K562 (cell line): Measurements from ENCODE around the gene TTC28. TPM values are rescaled to one million over a fixed set of nuclear protein-coding genes. Genes with fewer than 3 reads are reported as not detected.

ENCODE experiments used
- ATAC-seq: fragments of 200-7000 bp; cut with Tn5 transposase; 3 replicates; pipeline ENCODE4 v1.9.1; 2020; ENCODE audit warnings: moderate library complexity
- BruUV-seq: library from RNA; stranded (reverse); fragments of 400-500 nt; replicated peaks from 2 replicates; lab custom pipeline; 2021; lab: Mats Ljungman, UMichigan
- CTCF ChIA-PET: fragments of 300-600 bp; formaldehyde crosslinking; extraction: SDS; loops from one replicate; lab custom pipeline; 2021; ENCODE audit warnings: low intra/inter-chr PET ratio; lab: Yijun Ruan, JAX
- POLR2A ChIA-PET: fragments of 300-600, 350-650 bp; sonication (Branson Sonifier 250); formaldehyde crosslinking; extraction: SDS; loops from one replicate; lab custom pipeline; 2021; ENCODE audit warnings: antibody characterized with exemption, inconsistent platforms; lab: Yijun Ruan, JAX
- DNase-seq, 4 experiments: peaks; one replicate each; pipeline versions ENCODE4 v3.0.0 to v3.0.0-alpha.2; 2011 to 2018; ENCODE audit warnings: low spot score in 3 of 4, mixed read lengths in 3 of 4; ENCODE audit errors: extremely low read depth in 1 of 4
- FAIRE-seq: peaks from 2 replicates; lab custom pipeline; 2011; peaks lifted over from hg19 to GRCh38; lab: Jason Lieb, UNC
- H2AFZ ChIP-seq: 2 replicates; pipeline ENCODE4 v1.6.0; 2011; ENCODE audit warnings: low read depth, low read length, control low read depth, inconsistent platforms
- H3K27ac ChIP-seq: fragments of 200-600 bp; 3 replicates; pipeline ENCODE4 v1.8.0; 2011; ENCODE audit warnings: low read depth, mild to moderate bottlenecking, control low read depth, inconsistent platforms, low read length, moderate library complexity, mixed read lengths; ENCODE audit errors: extremely low read depth
- H3K27me3 ChIP-seq, 2 experiments: fragments of 300-600 bp in 1 of 2; 2 replicates in 1 of 2; 3 replicates in 1 of 2; pipeline versions ENCODE4 v1.6.0 to v1.8.0; 2011; ENCODE audit warnings: inconsistent platforms in 2 of 2, low read length in 2 of 2, mild to moderate bottlenecking in 1 of 2, mixed read lengths in 1 of 2, moderate library complexity in 1 of 2; ENCODE audit not compliant: control insufficient read depth in 2 of 2, insufficient read depth in 2 of 2
- H3K36me3 ChIP-seq: fragments of 300-600 bp; 3 replicates; pipeline ENCODE4 v1.8.0; 2011; ENCODE audit warnings: mild to moderate bottlenecking, low read length, inconsistent platforms; ENCODE audit not compliant: control insufficient read depth, insufficient read depth
- H3K4me1 ChIP-seq, 2 experiments: fragments of 200-600 bp in 1 of 2; replicated peaks in 1 of 2; 2 replicates in 1 of 2; 3 replicates in 1 of 2; pipeline versions ENCODE4 v1.5.1 to v1.8.0; 2011; ENCODE audit warnings: inconsistent platforms in 2 of 2, low read length in 2 of 2, mild to moderate bottlenecking in 1 of 2, mixed read lengths in 1 of 2, moderate library complexity in 1 of 2; ENCODE audit not compliant: control insufficient read depth in 2 of 2, insufficient read depth in 2 of 2
- H3K4me2 ChIP-seq: 2 replicates; pipeline ENCODE4 v1.6.1; 2011; ENCODE audit warnings: low read length, control low read depth, inconsistent platforms, mixed read lengths; ENCODE audit not compliant: insufficient read depth
- H3K4me3 ChIP-seq: fragments of 200-600 bp; sonication (generic), shearing (Covaris generic); 2 replicates; pipeline ENCODE4 v1.5.1; 2016; ENCODE audit warnings: control low read depth, inconsistent platforms
- H3K79me2 ChIP-seq: fragments of 200-600 bp; 3 replicates; pipeline ENCODE4 v1.8.0; 2011; ENCODE audit warnings: low read length, inconsistent platforms; ENCODE audit not compliant: control insufficient read depth, insufficient read depth
- H3K9ac ChIP-seq, 2 experiments: 2 replicates each; pipeline versions ENCODE4 v1.6.0 to v1.6.1; 2011; ENCODE audit warnings: low read depth in 2 of 2, low read length in 2 of 2, control low read depth in 1 of 2, inconsistent platforms in 1 of 2, mild to moderate bottlenecking in 1 of 2, mixed read lengths in 1 of 2; ENCODE audit not compliant: insufficient read depth in 1 of 2
- H3K9me1 ChIP-seq: one replicate; pipeline ENCODE4 v1.6.0; 2011; ENCODE audit warnings: inconsistent platforms, mild to moderate bottlenecking, low read length, moderate library complexity; ENCODE audit not compliant: control insufficient read depth, insufficient read depth
- H3K9me3 ChIP-seq: replicated peaks from 2 replicates; pipeline ENCODE4 v1.5.1; 2011; ENCODE audit warnings: low read depth, low read length, inconsistent platforms; ENCODE audit not compliant: control insufficient read depth, insufficient read depth
- H4K20me1 ChIP-seq: replicated peaks from 2 replicates; pipeline ENCODE4 v1.6.1; 2011; ENCODE audit warnings: low read length, inconsistent platforms, mixed read lengths; ENCODE audit not compliant: control insufficient read depth, insufficient read depth
- BCOR ChIP-seq: fragments of 450-650 bp; IDR thresholded peaks from 2 replicates; pipeline ENCODE4 v1.6.1; 2016
- BRF1 ChIP-seq: IDR thresholded peaks from 3 replicates; pipeline ENCODE4 v1.6.1; 2011; ENCODE audit warnings: borderline replicate concordance, mild to moderate bottlenecking; ENCODE audit not compliant: insufficient read length; ENCODE audit errors: extremely low read depth
- CBFA2T3 ChIP-seq: fragments of 450-650 bp; IDR thresholded peaks from 2 replicates; pipeline ENCODE4 v1.6.1; 2017
- GABPA ChIP-seq: fragments of 200-800 bp; sonication (Bioruptor generic); conservative IDR thresholded peaks from 2 replicates; pipeline ENCODE4 v1.6.1; 2016; ENCODE audit warnings: low read depth, missing genetic modification characterization, missing compliant biosample characterization
- HDAC6 ChIP-seq: IDR thresholded peaks from 2 replicates; pipeline ENCODE4 v1.6.1; 2012; ENCODE audit warnings: low read depth, mild to moderate bottlenecking, control low read depth, inconsistent platforms, low read length, moderate library complexity
- LCOR ChIP-seq: sonication (generic); formaldehyde crosslinking; IDR thresholded peaks from 2 replicates; pipeline ENCODE4 v1.8.0; 2022; ENCODE audit warnings: mild to moderate bottlenecking, missing genetic modification reagents
- PRMT5 ChIP-seq: sonication (generic); formaldehyde crosslinking; IDR thresholded peaks from 2 replicates; pipeline ENCODE4 v1.5.0; 2020; ENCODE audit warnings: missing genetic modification reagents
- ZFX ChIP-seq: sonication (generic); formaldehyde crosslinking; IDR thresholded peaks from 2 replicates; pipeline ENCODE4 v1.8.0; 2022; ENCODE audit warnings: mild to moderate bottlenecking, missing genetic modification reagents, moderate library complexity
- ZKSCAN1 ChIP-seq: fragments of 150-350 bp; IDR thresholded peaks from 2 replicates; pipeline ENCODE4 v1.6.1; 2016; ENCODE audit warnings: low read depth, low read length
- ZKSCAN3 ChIP-seq: fragments of 250-450 bp; sonication (Bioruptor Pico); IDR thresholded peaks from 2 replicates; pipeline ENCODE4 v1.4.0; 2020
- ZNF324 ChIP-seq: fragments of 250-450 bp; sonication (Bioruptor Pico); IDR thresholded peaks from 2 replicates; pipeline ENCODE4 v1.4.0; 2020; ENCODE audit warnings: mild to moderate bottlenecking
- WGBS: fragments of 100-300 bp; shearing (Covaris generic); methylation state at CpG from one replicate; pipeline ENCODE4 v1.1.6; 2016; ENCODE audit warnings: low coverage, mixed read lengths; ENCODE audit not compliant: insufficient coverage; ENCODE audit errors: missing lambda C conversion rate; 5-methylcytosine and 5-hydroxymethylcytosine counted together
- in situ Hi-C: fragments of 300-500 bp; cut with MboI; formaldehyde crosslinking; loops from 4 replicates; pipeline ENCODE4 v1.15.0; 2018; ENCODE audit warnings: inconsistent platforms, mixed read lengths
- intact Hi-C: fragments of 100-400 bp; cut with micrococcal nuclease; formaldehyde crosslinking; loops from 2 replicates; pipeline ENCODE4 v1.14.2; 2022
- polyA plus RNA-seq, 8 experiments: library from polyadenylated mRNA; depleted of rRNA in 4 of 8; stranded (reverse) in 5 of 8; unstranded in 3 of 8; fragments of >200 nt; fragmentation: Nextera tagmentation in 2 of 8; fragmentation: Illumina TruSeq in 1 of 8; extraction: Ambion mirVana in 2 of 8; extraction: Trizol in 1 of 8; gene quantifications; 2 replicates each; pipeline versions ENCODE4 v1.2.1 to v1.2.3, GENCODE V29; 2011 to 2014; ENCODE audit warnings: inconsistent platforms in 1 of 8, missing spikeins in 1 of 8
- total RNA-seq, 7 experiments: library from RNA; depleted of rRNA in 6 of 7; stranded (reverse); fragments of >200 nt in 6 of 7; fragmentation: Illumina TruSeq in 2 of 7; extraction: Trizol in 2 of 7; gene quantifications; 2 replicates each; pipeline versions ENCODE4 v1.2.1 to v1.2.3, GENCODE V29; 2011 to 2021; ENCODE audit warnings: low replicate concordance in 1 of 7
- TF ChIP-seq, protein P1 (sequence below): fragments of 150-350 bp; IDR thresholded peaks from 2 replicates; pipeline ENCODE4 v1.6.1; 2014; ENCODE audit warnings: low read depth, mild to moderate bottlenecking, low read length, borderline replicate concordance
- TF ChIP-seq, protein P2 (sequence below): sonication (generic); formaldehyde crosslinking; IDR thresholded peaks from 2 replicates; pipeline ENCODE4 v1.8.0; 2022; ENCODE audit warnings: mild to moderate bottlenecking, missing genetic modification reagents, borderline replicate concordance

The TTC28 gene
- total and polyA plus RNA-seq, 9 of the 15 experiments (the other 6 are each of a cell fraction or from before 2014, with no cell fraction given) = 0.22 to 10.7 (median 3.1) TPM

DNA sequence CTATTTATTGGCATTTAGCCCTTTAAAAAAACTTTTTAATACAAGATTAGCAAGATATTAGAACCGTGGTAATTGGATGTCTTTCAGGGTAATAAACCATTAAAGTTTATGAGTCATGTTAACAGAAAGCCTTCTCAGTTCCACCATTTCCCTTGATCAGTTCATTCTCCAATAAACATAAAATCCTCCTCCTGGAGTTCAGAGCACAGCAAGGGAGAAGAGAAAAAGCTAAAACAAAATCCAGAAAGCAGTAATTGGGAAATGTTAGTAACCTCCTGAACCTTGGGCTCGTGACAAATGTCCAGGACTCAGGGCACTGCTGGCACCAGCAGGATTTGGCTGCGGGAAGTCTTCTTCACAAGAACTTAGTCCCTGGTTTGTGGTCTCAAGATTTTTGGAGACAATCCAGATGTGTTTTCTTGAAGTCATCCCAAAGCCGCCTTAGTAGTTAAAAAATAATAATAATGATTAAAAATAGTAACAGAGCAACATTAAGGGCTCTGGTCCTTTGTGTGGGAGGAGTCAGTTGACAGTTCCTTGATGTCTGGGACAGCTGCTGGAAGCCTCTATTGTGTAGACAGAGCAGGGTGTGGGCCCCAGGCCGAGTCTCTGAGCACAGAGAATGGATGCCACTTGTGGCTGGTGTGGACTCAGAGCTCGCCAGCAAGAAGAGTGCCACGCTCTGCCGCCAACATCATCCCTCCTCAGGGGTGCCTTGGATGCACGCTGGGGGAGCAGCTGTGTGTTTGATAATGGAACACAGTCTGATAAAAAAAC lies 717.2 kb downstream of the TTC28 start:
- FAIRE-seq = no peak
- no peaks in the 10 kb centered on the region for H3K9me1 ChIP-seq

More for the DNA sequence above, 717.2 kb downstream of the TTC28 start:
- intact Hi-C loops (no loop called here), in situ Hi-C loops (no loop called here)
- WGBS = 29% methylated on average over 6 of the region's 9 CpGs
- Histone ChIP-seq H3K36me3 (no peaks in the 10 kb centered on the region), H3K4me2 (no peak overlapping the region), H3K9me3 (no peaks in the 10 kb centered on the region), H3K27ac (no peak overlapping the region), H3K4me3 (no peak overlapping the region), H2AFZ (no peak overlapping the region), H3K27me3 (no peaks in the 10 kb centered on the region), H4K20me1 (no peaks in the 10 kb centered on the region), H3K9ac (no peak overlapping the region), H3K79me2 (no peaks in the 10 kb centered on the region), H3K4me1 (no peaks in the 10 kb centered on the region; a peak in 1 of 5 replicates)
- CTCF ChIA-PET = no interaction called here
- TF ChIP-seq GABPA (no peak), LCOR (CRISPR knock-in tag) (no peak), BCOR (no peak), ZFX (no peak), PRMT5 (CRISPR knock-in tag) (no peak), CBFA2T3 (no peak), HDAC6 (no peak), ZKSCAN1 (no peak), ZNF324 (CRISPR knock-in tag) (no peak), BRF1 (no peak), ZKSCAN3 (CRISPR knock-in tag) (no peak)
- TF ChIP-seq, protein P1, sequence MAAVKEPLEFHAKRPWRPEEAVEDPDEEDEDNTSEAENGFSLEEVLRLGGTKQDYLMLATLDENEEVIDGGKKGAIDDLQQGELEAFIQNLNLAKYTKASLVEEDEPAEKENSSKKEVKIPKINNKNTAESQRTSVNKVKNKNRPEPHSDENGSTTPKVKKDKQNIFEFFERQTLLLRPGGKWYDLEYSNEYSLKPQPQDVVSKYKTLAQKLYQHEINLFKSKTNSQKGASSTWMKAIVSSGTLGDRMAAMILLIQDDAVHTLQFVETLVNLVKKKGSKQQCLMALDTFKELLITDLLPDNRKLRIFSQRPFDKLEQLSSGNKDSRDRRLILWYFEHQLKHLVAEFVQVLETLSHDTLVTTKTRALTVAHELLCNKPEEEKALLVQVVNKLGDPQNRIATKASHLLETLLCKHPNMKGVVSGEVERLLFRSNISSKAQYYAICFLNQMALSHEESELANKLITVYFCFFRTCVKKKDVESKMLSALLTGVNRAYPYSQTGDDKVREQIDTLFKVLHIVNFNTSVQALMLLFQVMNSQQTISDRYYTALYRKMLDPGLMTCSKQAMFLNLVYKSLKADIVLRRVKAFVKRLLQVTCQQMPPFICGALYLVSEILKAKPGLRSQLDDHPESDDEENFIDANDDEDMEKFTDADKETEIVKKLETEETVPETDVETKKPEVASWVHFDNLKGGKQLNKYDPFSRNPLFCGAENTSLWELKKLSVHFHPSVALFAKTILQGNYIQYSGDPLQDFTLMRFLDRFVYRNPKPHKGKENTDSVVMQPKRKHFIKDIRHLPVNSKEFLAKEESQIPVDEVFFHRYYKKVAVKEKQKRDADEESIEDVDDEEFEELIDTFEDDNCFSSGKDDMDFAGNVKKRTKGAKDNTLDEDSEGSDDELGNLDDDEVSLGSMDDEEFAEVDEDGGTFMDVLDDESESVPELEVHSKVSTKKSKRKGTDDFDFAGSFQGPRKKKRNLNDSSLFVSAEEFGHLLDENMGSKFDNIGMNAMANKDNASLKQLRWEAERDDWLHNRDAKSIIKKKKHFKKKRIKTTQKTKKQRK = no peak
- TF ChIP-seq, protein P2, sequence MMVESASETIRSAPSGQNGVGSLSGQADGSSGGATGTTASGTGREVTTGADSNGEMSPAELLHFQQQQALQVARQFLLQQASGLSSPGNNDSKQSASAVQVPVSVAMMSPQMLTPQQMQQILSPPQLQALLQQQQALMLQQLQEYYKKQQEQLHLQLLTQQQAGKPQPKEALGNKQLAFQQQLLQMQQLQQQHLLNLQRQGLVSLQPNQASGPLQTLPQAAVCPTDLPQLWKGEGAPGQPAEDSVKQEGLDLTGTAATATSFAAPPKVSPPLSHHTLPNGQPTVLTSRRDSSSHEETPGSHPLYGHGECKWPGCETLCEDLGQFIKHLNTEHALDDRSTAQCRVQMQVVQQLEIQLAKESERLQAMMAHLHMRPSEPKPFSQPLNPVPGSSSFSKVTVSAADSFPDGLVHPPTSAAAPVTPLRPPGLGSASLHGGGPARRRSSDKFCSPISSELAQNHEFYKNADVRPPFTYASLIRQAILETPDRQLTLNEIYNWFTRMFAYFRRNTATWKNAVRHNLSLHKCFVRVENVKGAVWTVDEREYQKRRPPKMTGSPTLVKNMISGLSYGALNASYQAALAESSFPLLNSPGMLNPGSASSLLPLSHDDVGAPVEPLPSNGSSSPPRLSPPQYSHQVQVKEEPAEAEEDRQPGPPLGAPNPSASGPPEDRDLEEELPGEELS = no peak
- ATAC-seq = peak; percentile 53; the same call in 2 of the 3 replicates
- POLR2A ChIA-PET = no interaction called here
- no peak for DNase-seq
- BruUV-seq = no TSS peak
